DMS53 treated with DMSO at 0.1 percent for 48 hours (cell line): ENCODE data around the gene FLT1.

Source experiments
- DNase-seq: peaks from one replicate; lab custom pipeline; 2025; ENCODE audit not compliant: unreplicated experiment; lab: John Stamatoyannopoulos, UW

FLT1 gene

GRCh38 chr13:28529836-28530235 lies 34.9 kb upstream of the FLT1 start:
- no peak for DNase-seq

GRCh38 chr13:28528848-28529247 lies 33.9 kb upstream of the FLT1 start:
- peak; percentile 20 for DNase-seq

DNA sequence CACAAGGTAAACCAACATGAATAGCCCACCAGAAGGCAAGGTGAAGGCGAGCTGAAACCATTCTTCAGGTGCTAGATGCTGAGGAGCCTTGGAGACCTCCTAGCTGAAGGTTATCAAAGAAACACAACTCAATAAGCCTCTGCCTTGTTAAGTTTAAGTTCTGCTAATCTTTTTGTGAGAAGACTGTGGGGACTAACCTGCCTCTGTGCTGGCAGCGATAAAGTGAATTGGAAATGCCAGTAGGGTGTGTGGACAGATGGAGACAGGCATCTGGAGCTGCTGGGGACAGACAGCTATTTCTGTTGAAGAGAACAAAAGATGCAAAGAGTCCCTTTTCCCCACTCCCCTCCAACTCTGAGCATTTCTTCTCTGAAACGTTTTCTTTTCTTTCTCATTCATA lies 33.5 kb upstream of the FLT1 start:
- no peak for DNase-seq

- no peak for DNase-seq
These were observed 32.7 kb upstream of the FLT1 start for GRCh38 chr13:28527629-28528028.

- DNase-seq = no peak
These were observed 31.9 kb upstream of the FLT1 start for GRCh38 chr13:28526876-28527275.

GRCh38 chr13:28522871-28523270 lies 27.9 kb upstream of the FLT1 start:
- DNase-seq = no peak

DNA sequence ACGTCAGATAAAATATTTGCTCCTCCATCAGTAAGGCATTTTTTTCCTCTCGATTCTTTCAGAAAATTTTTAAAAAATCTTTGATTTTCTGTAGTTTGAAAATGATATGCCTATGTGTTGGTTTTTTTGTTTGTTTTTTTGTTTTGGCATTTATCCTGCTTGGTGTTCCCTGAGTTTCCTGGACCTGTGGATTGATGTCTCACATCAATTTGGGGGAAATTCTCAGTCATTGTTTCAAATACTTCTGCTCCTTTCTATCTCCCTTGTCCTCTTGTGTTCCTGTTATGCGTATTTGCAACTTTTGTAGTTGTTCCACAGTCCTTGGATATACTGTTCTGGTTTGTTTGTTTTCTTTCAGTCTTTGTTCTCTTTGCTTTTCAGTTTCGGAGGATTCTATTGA lies 18.8 kb upstream of the FLT1 start:
- no peak for DNase-seq

GRCh38 chr13:28510542-28510941 lies 15.6 kb upstream of the FLT1 start:
- no peak for DNase-seq

- DNase-seq = no peak
These were observed 15.1 kb upstream of the FLT1 start for GRCh38 chr13:28510066-28510465.

- no peak for DNase-seq
These were observed 10.7 kb upstream of the FLT1 start for GRCh38 chr13:28505543-28506135.

GRCh38 chr13:28503182-28503967 lies 8.4 kb upstream of the FLT1 start:
- peak; percentile 5 for DNase-seq

DNA sequence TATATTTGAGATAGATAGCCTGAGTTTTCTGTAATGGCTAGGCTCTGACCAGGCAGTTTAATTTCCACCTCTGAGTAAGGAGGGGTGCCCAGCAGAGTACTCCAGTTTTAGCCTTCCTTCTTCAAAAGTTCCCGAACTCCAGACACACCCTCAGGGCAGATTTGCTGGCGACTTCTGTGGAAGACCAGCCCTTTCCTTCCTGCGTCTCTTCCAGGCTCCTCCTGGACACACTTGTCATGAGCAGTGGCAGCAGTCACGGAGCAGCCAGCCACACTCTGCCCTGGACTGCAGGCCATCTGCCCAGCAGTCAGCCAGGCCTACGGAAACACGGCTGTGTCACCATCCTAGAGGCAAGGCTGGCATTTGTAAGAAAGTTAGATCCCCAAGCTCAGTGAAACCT lies 6.6 kb upstream of the FLT1 start:
- DNase-seq = no peak

DNA sequence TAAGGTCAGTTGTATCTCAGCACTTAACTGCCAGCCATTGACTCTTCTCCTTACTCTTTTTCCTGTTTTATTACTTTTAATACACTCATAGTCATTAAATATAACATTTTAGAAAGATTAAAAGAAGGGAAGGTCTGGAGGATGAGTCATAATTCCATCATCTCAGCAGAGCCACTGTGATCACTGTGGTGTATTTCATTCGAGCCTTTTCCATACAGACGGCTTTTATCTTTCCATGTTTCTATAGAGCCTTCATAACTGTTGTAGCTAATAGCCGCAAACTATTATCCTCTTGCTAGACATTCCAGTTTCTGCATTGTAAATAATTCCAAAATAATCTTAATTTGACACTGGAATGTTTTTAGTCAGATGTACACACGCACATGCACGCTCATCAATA lies 4.7 kb upstream of the FLT1 start:
- no peak for DNase-seq

- no peak for DNase-seq
These were observed 3.7 kb upstream of the FLT1 start for GRCh38 chr13:28498481-28499115.

- DNase-seq = no peak
These were observed 2.4 kb upstream of the FLT1 start for GRCh38 chr13:28497143-28497876.

DNA sequence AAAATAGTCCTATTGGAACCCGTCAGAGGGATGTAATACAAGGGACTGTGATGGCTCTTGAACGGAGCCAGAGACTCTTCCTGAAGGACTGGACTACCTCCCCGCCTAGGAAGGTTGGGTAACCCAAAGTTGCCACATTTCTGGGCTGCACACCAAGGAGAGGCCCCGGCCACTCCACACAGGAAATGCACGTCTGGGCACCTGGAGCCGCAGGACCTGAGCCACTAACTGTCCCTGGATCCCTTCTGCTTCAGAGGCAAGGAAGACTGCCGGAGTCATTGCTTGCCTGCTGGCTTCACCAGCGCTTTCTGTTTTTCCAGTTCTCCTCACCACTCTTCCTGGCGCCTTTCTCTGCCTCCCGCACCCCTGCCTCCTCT lies 1.2 kb upstream of the FLT1 start:
- DNase-seq = no peak

DNA sequence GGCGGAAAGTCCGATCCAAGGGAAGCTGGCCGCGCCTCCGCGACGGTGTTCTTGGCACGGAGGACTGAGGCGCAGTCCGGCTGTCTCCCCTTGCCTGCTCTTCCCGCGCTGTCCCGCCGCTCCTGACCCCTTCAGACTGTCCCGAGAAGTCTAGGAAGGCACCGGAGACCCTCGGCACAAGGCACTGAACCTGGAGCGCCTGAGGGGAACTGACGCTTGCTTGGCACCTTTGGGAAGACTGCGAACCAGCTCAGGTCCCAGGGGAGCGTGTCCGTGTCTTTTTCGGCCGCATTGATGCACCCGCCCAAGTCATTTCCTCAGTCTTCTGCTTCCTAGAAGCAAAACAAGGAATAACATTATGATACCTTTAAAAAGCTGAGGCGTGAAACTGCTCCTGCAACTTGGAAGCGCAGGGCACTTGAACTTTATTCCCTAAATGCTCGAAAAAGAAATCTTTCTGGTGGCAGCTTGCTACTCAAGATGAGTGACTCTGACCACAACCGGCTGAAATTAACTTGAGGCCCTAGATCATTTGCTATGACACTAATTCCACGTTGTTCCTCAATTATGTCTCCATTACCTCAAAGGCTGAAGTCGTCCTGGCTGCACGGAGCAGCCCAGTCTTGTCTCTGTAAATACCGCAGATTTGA lies 735 bp upstream of the FLT1 start:
- no peak for DNase-seq

GRCh38 chr13:28494504-28494777 lies 487 bp downstream of the FLT1 start:
- no peak for DNase-seq

GRCh38 chr13:28493740-28494503 lies 1.0 kb downstream of the FLT1 start:
- no peak for DNase-seq

DNA sequence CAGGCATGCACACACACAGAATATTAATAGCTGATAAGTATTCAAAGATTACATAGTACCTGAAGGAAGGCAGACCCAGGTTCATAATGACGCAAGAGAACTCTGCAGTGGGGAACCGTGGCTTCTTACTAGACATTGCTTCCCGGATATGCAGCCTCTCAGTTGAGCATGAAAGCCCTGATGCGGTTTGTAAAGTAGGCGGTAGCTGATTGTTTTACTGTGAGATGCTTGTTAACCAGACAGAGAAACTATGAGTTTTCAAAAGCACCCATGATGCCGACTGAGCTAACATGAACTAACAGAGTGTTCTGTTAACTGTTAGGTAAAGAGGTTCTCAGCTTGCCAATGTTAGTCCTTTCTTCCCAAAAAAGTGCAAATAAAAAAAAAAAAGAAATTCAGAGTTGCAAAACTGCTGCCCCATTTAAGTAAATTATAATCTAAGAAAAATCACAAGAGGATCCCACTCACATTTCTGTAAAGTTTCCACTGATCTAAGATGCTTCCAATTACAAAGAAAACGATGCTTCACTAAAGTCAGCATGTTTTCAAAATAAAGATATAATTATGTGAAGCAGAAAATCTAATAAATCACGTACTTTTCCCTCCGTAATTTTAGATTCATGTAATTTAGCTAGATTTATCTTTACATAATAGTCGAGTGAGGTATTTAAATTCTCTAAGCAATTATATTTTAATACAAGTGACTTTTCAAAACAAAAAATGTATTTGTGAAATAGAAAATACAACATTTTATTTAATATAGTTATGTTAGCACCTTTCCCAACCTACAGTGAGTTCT lies 2.2 kb downstream of the FLT1 start:
- no peak for DNase-seq
